Measurements from ENCODE around the gene BEND6. TPM values are rescaled to one million over a fixed set of nuclear protein-coding genes. Genes with fewer than 3 reads are reported as not detected.
A peak's percentile ranks its signal among the peaks of the same experiment; 100 is the strongest.

BEND6 gene
- polyA plus RNA-seq, 1 donor (not counting 4 experiments of a cell fraction or from before 2014, with no cell fraction given) = 1.0 TPM

DNA sequence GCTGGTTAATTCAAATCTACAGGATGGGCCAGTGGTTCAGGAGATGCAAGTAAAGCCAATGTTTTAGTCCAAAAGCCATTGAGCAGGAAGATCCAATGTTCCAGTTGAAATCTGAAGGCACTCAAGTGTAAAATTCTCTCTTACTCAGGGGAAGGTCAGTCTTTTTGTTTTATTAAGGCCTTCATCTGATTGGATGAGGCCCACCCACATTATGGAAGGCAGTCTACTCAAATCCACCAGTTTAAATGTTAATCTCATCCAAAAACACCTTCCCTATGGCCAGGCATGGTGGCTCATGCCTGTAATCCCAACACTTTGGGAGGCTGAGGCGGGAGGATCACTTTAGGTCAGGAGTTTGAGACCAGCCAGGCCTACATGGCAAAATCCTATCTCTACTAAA, 31.3 kb upstream of the BEND6 start:
- Histone ChIP-seq H2AFZ (ENCODE audit: control insufficient read depth, low read length) (no peak overlapping the region), H3K9me3 (ENCODE audit: control insufficient read depth, low read depth, low read length) (no peaks in the 10 kb centered on the region), H3K9me1 (ENCODE audit: control insufficient read depth, extremely low read depth, insufficient read depth, low read length) (no peaks in the 10 kb centered on the region), H3K4me1 (ENCODE audit: control insufficient read depth, extremely low read depth, insufficient read depth, low read length) (peaks cover 7% of the 10 kb centered on the region), H3K36me3 (ENCODE audit: control insufficient read depth in 2 of 2, extremely low read depth in 1 of 2, insufficient read depth in 2 of 2, low read length in 2 of 2) (peaks cover 0 to 1% of the 10 kb centered on the region in 2 experiments), H3K27ac (ENCODE audit: control insufficient read depth, insufficient read depth, low read length) (no peak overlapping the region), H3K79me2 (ENCODE audit: control insufficient read depth, insufficient read depth, low read length) (no peaks in the 10 kb centered on the region), H3K27me3 (ENCODE audit: control insufficient read depth, extremely low read depth, insufficient read depth, low read length) (no peaks in the 10 kb centered on the region), H3K4me3 (ENCODE audit: control insufficient read depth in 2 of 3, extremely low read depth in 1 of 3, insufficient read depth in 2 of 3, low read depth in 1 of 3, low read length in 3 of 3) (no peak overlapping the region), H3K9ac (ENCODE audit: control insufficient read depth, extremely low read depth, insufficient read depth, low read length) (no peak overlapping the region), H4K20me1 (ENCODE audit: control insufficient read depth, extremely low read depth, insufficient read depth, low read length) (no peaks in the 10 kb centered on the region), H3K4me2 (ENCODE audit: control insufficient read depth, extremely low read depth, insufficient read depth, low read depth, low read length) (no peak overlapping the region)
- FAIRE-seq (no peak), DNase-seq (ENCODE audit: low read depth, low spot score) (no peak)
- dilution Hi-C loops (cut with MboI; ENCODE audit: extremely low pct_ligation_motif_present, low sequenced_read_pairs) = no loop called here
- TF ChIP-seq EZH2 (IDR thresholded peaks at IDR 0.05; ENCODE audit: low read length) (no peak), CTCF (optimal IDR thresholded peaks at IDR 0.05 in 1 of 3, IDR thresholded peaks at IDR 0.05 in 1 of 3, conservative IDR thresholded peaks at IDR 0.05 in 1 of 3; ENCODE audit: extremely low read depth in 1 of 3, insufficient read depth in 2 of 3, low read length in 3 of 3) (no peak)

- no peaks in the 10 kb centered on the region for H3K27me3 ChIP-seq (ENCODE audit: control insufficient read depth, extremely low read depth, insufficient read depth, low read length)
- peak overlapping the region; percentile 30 for H3K4me2 ChIP-seq (ENCODE audit: control insufficient read depth, extremely low read depth, insufficient read depth, low read depth, low read length)
- no peak for FAIRE-seq
- H3K4me3 ChIP-seq (ENCODE audit: control insufficient read depth in 2 of 3, extremely low read depth in 1 of 3, insufficient read depth in 2 of 3, low read depth in 1 of 3, low read length in 3 of 3) = no peak overlapping the region
- H3K4me1 ChIP-seq (ENCODE audit: control insufficient read depth, extremely low read depth, insufficient read depth, low read length) = peaks cover 7% of the 10 kb centered on the region
- no peak overlapping the region for H3K9ac ChIP-seq (ENCODE audit: control insufficient read depth, extremely low read depth, insufficient read depth, low read length)
- no peak overlapping the region for H3K27ac ChIP-seq (ENCODE audit: control insufficient read depth, insufficient read depth, low read length)
- H2AFZ ChIP-seq (ENCODE audit: control insufficient read depth, low read length) = no peak overlapping the region
- H4K20me1 ChIP-seq (ENCODE audit: control insufficient read depth, extremely low read depth, insufficient read depth, low read length) = no peaks in the 10 kb centered on the region
- dilution Hi-C loops (cut with MboI; ENCODE audit: extremely low pct_ligation_motif_present, low sequenced_read_pairs) = no loop called here
- DNase-seq (ENCODE audit: low read depth, low spot score) = no peak
- H3K36me3 ChIP-seq (ENCODE audit: control insufficient read depth in 2 of 2, extremely low read depth in 1 of 2, insufficient read depth in 2 of 2, low read length in 2 of 2) = peaks cover 0 to 1% of the 10 kb centered on the region in 2 experiments
- H3K79me2 ChIP-seq (ENCODE audit: control insufficient read depth, insufficient read depth, low read length) = no peaks in the 10 kb centered on the region
- H3K9me3 ChIP-seq (ENCODE audit: control insufficient read depth, low read depth, low read length) = no peaks in the 10 kb centered on the region
- no peaks in the 10 kb centered on the region for H3K9me1 ChIP-seq (ENCODE audit: control insufficient read depth, extremely low read depth, insufficient read depth, low read length)
- TF ChIP-seq CTCF (optimal IDR thresholded peaks at IDR 0.05 in 1 of 3, IDR thresholded peaks at IDR 0.05 in 1 of 3, conservative IDR thresholded peaks at IDR 0.05 in 1 of 3; ENCODE audit: extremely low read depth in 1 of 3, insufficient read depth in 2 of 3, low read length in 3 of 3) (no peak), EZH2 (IDR thresholded peaks at IDR 0.05; ENCODE audit: low read length) (no peak)
These were observed 27.1 kb upstream of the BEND6 start for GRCh38 chr6:56927538-56928453.

All from keratinocyte (primary cell).